PC-9 (cell line): ENCODE measurements around the gene CACNA1I. TPM values are rescaled to one million over a fixed set of nuclear protein-coding genes. Genes with fewer than 3 reads are reported as not detected.

Experiments used
- BruUV-seq: library from RNA; stranded (reverse); fragments of 400-500 nt; replicated peaks from 2 replicates; lab custom pipeline; 2021; lab: Mats Ljungman, UMichigan
- CTCF ChIA-PET: fragments of 300-600 bp; sonication (Branson Sonifier 250); formaldehyde crosslinking; loops from one replicate; lab custom pipeline; 2022; ENCODE audit warnings: antibody characterized with exemption; lab: Charles Lee
- POLR2A ChIA-PET: fragments of 300-600 bp; sonication (Branson Sonifier 250); formaldehyde crosslinking; loops from one replicate; lab custom pipeline; 2022; ENCODE audit warnings: antibody characterized with exemption; ENCODE audit not compliant: unreplicated experiment; lab: Charles Lee
- DNase-seq, 2 experiments: peaks; one replicate each; pipeline versions ENCODE4 v3.0.0 to v3.0.0-alpha.2; 2015 to 2022; ENCODE audit warnings: mixed read lengths in 1 of 2
- H2AFZ ChIP-seq: fragments of 200-600 bp; sonication (generic); 2 replicates; pipeline ENCODE4 v1.8.1; 2017; ENCODE audit warnings: antibody characterized with exemption
- H3F3A ChIP-seq: fragments of 200-600 bp; sonication (generic); 2 replicates; pipeline ENCODE4 v1.8.1; 2017; ENCODE audit warnings: antibody characterized with exemption, mild to moderate bottlenecking, low read depth; ENCODE audit not compliant: insufficient read depth
- H3K27ac ChIP-seq: fragments of 200-600 bp; sonication (generic); 2 replicates; pipeline ENCODE4 v1.6.1; 2016; ENCODE audit warnings: mixed run types
- H3K27me3 ChIP-seq: fragments of 200-600 bp; sonication (generic); 2 replicates; pipeline ENCODE4 v1.6.1; 2016; ENCODE audit warnings: low read depth, mixed run types; ENCODE audit not compliant: insufficient read depth
- H3K36me3 ChIP-seq: fragments of 200-600 bp; sonication (generic); 2 replicates; pipeline ENCODE4 v1.6.1; 2016; ENCODE audit warnings: low read depth, mixed run types
- H3K4me1 ChIP-seq: fragments of 200-600 bp; sonication (generic); replicated peaks from 2 replicates; pipeline ENCODE4 v1.6.1; 2016; ENCODE audit warnings: mixed run types; ENCODE audit not compliant: insufficient read depth
- H3K4me2 ChIP-seq: fragments of 200-600 bp; sonication (generic); 2 replicates; pipeline ENCODE4 v1.6.1; 2017; ENCODE audit warnings: mixed run types
- H3K4me3 ChIP-seq: fragments of 200-600 bp; sonication (generic); 2 replicates; pipeline ENCODE4 v1.6.1; 2016; ENCODE audit warnings: mixed run types
- H3K79me2 ChIP-seq: fragments of 200-600 bp; sonication (generic); 2 replicates; pipeline ENCODE4 v1.6.1; 2017; ENCODE audit warnings: low read depth, mixed run types
- H3K9me2 ChIP-seq: fragments of 200-600 bp; sonication (generic); 2 replicates; pipeline ENCODE4 v1.8.1; 2017; ENCODE audit warnings: mild to moderate bottlenecking; ENCODE audit not compliant: insufficient read depth
- H3K9me3 ChIP-seq: fragments of 200-600 bp; sonication (generic); 2 replicates; pipeline ENCODE4 v1.8.1; 2016; ENCODE audit warnings: low read depth; ENCODE audit not compliant: insufficient read depth
- H4K20me1 ChIP-seq: fragments of 200-600 bp; sonication (generic); 2 replicates; pipeline ENCODE4 v1.8.1; 2017; ENCODE audit not compliant: insufficient read depth
- EZH2 ChIP-seq: fragments of 200-600 bp; sonication (generic); IDR thresholded peaks from 2 replicates; pipeline ENCODE4 v1.8.0; 2017; ENCODE audit warnings: antibody characterized with exemption, low read depth
- intact Hi-C: fragments of 100-400 bp; cut with micrococcal nuclease; formaldehyde crosslinking; loops from one replicate; pipeline ENCODE4 v1.10.0; 2022; ENCODE audit not compliant: unreplicated experiment
- total RNA-seq: library from RNA; stranded (reverse); gene quantifications from 2 replicates; pipeline ENCODE4 v1.2.3, GENCODE V29; 2021
- TF ChIP-seq, protein P1 (sequence below): fragments of 200-600 bp; sonication (generic); conservative IDR thresholded peaks from 2 replicates; pipeline ENCODE4 v1.6.1; 2017; ENCODE audit warnings: mixed run types, antibody characterized with exemption, mild to moderate bottlenecking, moderate library complexity

Gene CACNA1I
- total RNA-seq, 1 experiment from 2014 or later = 2.8 TPM

DNA sequence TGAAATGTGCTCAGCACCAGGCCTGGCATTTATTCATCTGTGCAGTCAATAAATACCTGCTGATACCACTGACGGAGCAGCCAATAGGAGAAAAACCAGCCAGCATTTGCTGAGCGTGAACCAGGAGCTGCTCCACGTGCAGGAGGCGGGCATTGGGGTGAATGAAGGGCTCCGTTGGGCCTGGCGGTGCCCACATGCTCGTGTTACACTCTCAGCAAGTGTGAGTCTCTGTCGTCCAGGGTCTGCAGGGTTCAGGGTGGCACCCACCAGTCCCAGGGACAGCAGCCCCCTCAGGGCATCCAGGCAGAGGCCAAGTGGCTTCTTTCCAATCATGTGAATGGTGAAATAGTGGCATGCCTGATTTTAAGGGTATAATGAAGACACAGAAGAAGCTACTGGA is 33.8 kb upstream of the CACNA1I start:
- Histone ChIP-seq H3K4me1 (peaks cover 12% of the 10 kb centered on the region), H3K4me3 (no peak overlapping the region), H2AFZ (no peak overlapping the region), H3K9me3 (no peaks in the 10 kb centered on the region), H3K4me2 (no peak overlapping the region), H3K27ac (no peak overlapping the region), H3K9me2 (no peaks in the 10 kb centered on the region), H3K36me3 (no peaks in the 10 kb centered on the region), H3K79me2 (peaks cover 7% of the 10 kb centered on the region), H3F3A (peaks cover 15% of the 10 kb centered on the region; the same call in 1 of the 2 replicates), H3K27me3 (no peaks in the 10 kb centered on the region), H4K20me1 (no peaks in the 10 kb centered on the region)
- ChIA-PET CTCF (interaction anchor here (0.7 kb wide), 1 partner anchor 159 kb away, joined by 4 read pairs; no protein-coding TSS in a partner anchor), POLR2A (no interaction called here)
- DNase-seq = no peak
- intact Hi-C loops = no loop called here
- TF ChIP-seq, protein P1, sequence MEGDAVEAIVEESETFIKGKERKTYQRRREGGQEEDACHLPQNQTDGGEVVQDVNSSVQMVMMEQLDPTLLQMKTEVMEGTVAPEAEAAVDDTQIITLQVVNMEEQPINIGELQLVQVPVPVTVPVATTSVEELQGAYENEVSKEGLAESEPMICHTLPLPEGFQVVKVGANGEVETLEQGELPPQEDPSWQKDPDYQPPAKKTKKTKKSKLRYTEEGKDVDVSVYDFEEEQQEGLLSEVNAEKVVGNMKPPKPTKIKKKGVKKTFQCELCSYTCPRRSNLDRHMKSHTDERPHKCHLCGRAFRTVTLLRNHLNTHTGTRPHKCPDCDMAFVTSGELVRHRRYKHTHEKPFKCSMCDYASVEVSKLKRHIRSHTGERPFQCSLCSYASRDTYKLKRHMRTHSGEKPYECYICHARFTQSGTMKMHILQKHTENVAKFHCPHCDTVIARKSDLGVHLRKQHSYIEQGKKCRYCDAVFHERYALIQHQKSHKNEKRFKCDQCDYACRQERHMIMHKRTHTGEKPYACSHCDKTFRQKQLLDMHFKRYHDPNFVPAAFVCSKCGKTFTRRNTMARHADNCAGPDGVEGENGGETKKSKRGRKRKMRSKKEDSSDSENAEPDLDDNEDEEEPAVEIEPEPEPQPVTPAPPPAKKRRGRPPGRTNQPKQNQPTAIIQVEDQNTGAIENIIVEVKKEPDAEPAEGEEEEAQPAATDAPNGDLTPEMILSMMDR = no peak
- no peak for TF ChIP-seq EZH2
- BruUV-seq = no TSS peak

DNA sequence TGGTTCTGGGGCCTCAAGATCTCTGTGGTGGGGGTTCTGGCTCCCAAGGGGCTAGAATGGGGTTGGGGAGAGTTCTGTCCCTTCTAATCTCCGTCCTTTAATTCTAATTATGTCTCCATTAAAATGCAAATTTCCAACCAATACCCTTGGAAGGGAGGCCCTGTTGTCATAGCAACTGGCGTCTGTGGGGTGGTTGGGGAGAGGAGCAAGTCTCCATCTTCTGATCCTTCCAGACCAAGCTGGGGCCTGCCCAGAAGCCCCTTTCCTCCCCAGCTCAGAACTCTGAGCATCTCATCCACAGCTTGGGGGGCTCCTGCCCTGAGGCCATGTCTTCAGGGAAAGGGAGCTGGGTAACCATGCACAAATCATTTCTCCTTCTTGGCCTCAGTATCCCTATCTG is 32.6 kb upstream of the CACNA1I start:
- no peak overlapping the region for H3K4me3 ChIP-seq
- H3K27ac ChIP-seq = no peak overlapping the region
- peaks cover 9% of the 10 kb centered on the region for H3K4me1 ChIP-seq
- peaks cover 12% of the 10 kb centered on the region; the same call in 1 of the 2 replicates for H3F3A ChIP-seq
- H3K27me3 ChIP-seq = peaks cover under 1% of the 10 kb centered on the region; the same call in 1 of the 2 replicates
- no peaks in the 10 kb centered on the region for H4K20me1 ChIP-seq
- H3K9me2 ChIP-seq = no peaks in the 10 kb centered on the region
- H3K36me3 ChIP-seq = no peaks in the 10 kb centered on the region
- DNase-seq = no peak
- H2AFZ ChIP-seq = no peak overlapping the region
- BruUV-seq = no TSS peak
- H3K79me2 ChIP-seq = no peaks in the 10 kb centered on the region
- ChIA-PET CTCF (interaction anchor here (0.9 kb wide), 1 partner anchor 486 kb away, joined by 4 read pairs; no protein-coding TSS in a partner anchor), POLR2A (no interaction called here)
- TF ChIP-seq, protein P1 = no peak
- no peak for TF ChIP-seq EZH2
- H3K4me2 ChIP-seq = no peak overlapping the region
- intact Hi-C loops = no loop called here
- no peaks in the 10 kb centered on the region for H3K9me3 ChIP-seq

DNA sequence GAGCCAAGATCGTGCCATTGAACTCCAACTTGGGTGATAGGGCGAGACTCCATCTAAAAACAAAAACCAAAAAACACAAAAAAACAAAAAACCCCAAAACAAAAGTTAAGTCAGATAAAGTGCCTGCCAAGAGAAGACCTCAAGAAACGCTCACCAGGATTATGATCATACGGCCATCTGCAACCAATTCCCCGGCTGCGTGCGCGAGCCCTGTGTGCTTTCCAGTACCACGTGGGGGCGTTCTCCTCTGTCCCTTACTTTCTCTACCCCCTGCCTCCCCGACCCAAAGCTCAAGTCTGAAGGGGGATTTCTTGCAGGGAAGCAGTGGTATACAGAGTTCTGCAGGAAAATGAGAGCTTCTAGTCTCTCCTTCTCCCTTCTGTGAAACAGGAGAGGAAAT is 27.5 kb upstream of the CACNA1I start:
- peaks cover 5% of the 10 kb centered on the region; the same call in 1 of the 2 replicates for H3F3A ChIP-seq
- H3K79me2 ChIP-seq = no peaks in the 10 kb centered on the region
- ChIA-PET POLR2A (no interaction called here), CTCF (interaction anchor here (0.5 kb wide), 1 partner anchor 1076 kb away, joined by 8 read pairs; no protein-coding TSS in a partner anchor)
- no peak overlapping the region for H2AFZ ChIP-seq
- no peaks in the 10 kb centered on the region for H3K9me3 ChIP-seq
- no peaks in the 10 kb centered on the region for H3K9me2 ChIP-seq
- BruUV-seq = no TSS peak
- H3K4me1 ChIP-seq = no peaks in the 10 kb centered on the region
- peak in 1 of 2 experiments; percentile 28 for DNase-seq
- no peak overlapping the region for H3K4me3 ChIP-seq
- no peak for TF ChIP-seq EZH2
- TF ChIP-seq, protein P1 = peak; percentile 38; the same call in 1 of the 2 replicates
- H4K20me1 ChIP-seq = no peaks in the 10 kb centered on the region
- peaks cover 14% of the 10 kb centered on the region for H3K27me3 ChIP-seq
- no peak overlapping the region for H3K4me2 ChIP-seq
- no peak overlapping the region for H3K27ac ChIP-seq
- intact Hi-C loops = loop anchor here (1.0 to 5.0 kb wide), 2 partner anchors 394 to 481 kb away; no protein-coding TSS in a partner anchor
- H3K36me3 ChIP-seq = no peaks in the 10 kb centered on the region
